HCT116 (cell line): ENCODE data around the gene RYR2. TPM values are rescaled to one million over a fixed set of nuclear protein-coding genes. Genes with fewer than 3 reads are reported as not detected.

Experiments
- ATAC-seq: fragments of 200-7000 bp; cut with Tn5 transposase; 2 replicates; pipeline ENCODE4 v1.9.1; 2020; ENCODE audit warnings: mild to moderate bottlenecking, moderate library complexity
- BruUV-seq: library from RNA; stranded (reverse); fragments of 400-500 nt; replicated peaks from 2 replicates; lab custom pipeline; 2021; lab: Mats Ljungman, UMichigan
- CTCF ChIA-PET: fragments of 300-600 bp; sonication (Branson Sonifier 250); formaldehyde crosslinking; loops from one replicate; lab custom pipeline; 2021; ENCODE audit warnings: antibody characterized with exemption; lab: Charles Lee
- POLR2A ChIA-PET: fragments of 300-600, 350-600 bp; sonication (Branson Sonifier 250); formaldehyde crosslinking; loops from one replicate; lab custom pipeline; 2021; ENCODE audit warnings: antibody characterized with exemption; lab: Charles Lee
- RAD21 ChIA-PET, 2 experiments: fragments of 300-600 bp; sonication (Branson Sonifier 250); formaldehyde crosslinking; loops; one replicate each; lab custom pipeline; 2023; ENCODE audit warnings: low total read pairs in 2 of 2; ENCODE audit not compliant: uncharacterized antibody in 2 of 2, unreplicated experiment in 2 of 2, low non-redundant PET in 1 of 2; lab: Charles Lee
- DNase-seq: peaks from one replicate; pipeline ENCODE4 v3.0.0-alpha.2; 2010; ENCODE audit warnings: low read depth, low spot score
- H2AFZ ChIP-seq: fragments of 200-600 bp; shearing (Covaris generic), sonication (generic); 2 replicates; pipeline ENCODE4 v1.6.1; 2017; ENCODE audit warnings: low read depth, mixed run types, mixed read lengths, antibody characterized with exemption, low read length; ENCODE audit not compliant: poor library complexity, severe bottlenecking
- H3K27ac ChIP-seq: 2 replicates; pipeline ENCODE4 v1.5.1; 2012; ENCODE audit warnings: low read depth, low read length
- H3K27me3 ChIP-seq: fragments of 200-600 bp; sonication (generic); 2 replicates; pipeline ENCODE4 v1.6.1; 2016; ENCODE audit warnings: mixed run types, low read length, mixed read lengths; ENCODE audit not compliant: insufficient read depth
- H3K36me3 ChIP-seq, 2 experiments: fragments of 200-500 bp in 1 of 2; fragments of 200-600 bp in 1 of 2; sonication (Bioruptor generic) in 1 of 2; sonication (generic) in 1 of 2; 2 replicates each; pipeline versions ENCODE4 v1.5.1 to v1.6.1; 2014 to 2016; ENCODE audit warnings: low read length in 2 of 2, inconsistent platforms in 1 of 2, mixed read lengths in 1 of 2, mixed run types in 1 of 2; ENCODE audit not compliant: insufficient read depth in 2 of 2, control insufficient read depth in 1 of 2
- H3K4me1 ChIP-seq, 2 experiments: fragments of 200-600 bp in 1 of 2; sonication (generic) in 1 of 2; 2 replicates each; pipeline versions ENCODE4 v1.5.1 to v1.6.1; 2012 to 2017; ENCODE audit warnings: low read length in 2 of 2, inconsistent platforms in 1 of 2, mild to moderate bottlenecking in 1 of 2, mixed read lengths in 1 of 2, mixed run types in 1 of 2, moderate library complexity in 1 of 2; ENCODE audit not compliant: insufficient read depth in 2 of 2, control insufficient read depth in 1 of 2
- H3K4me2 ChIP-seq: fragments of 200-600 bp; sonication (generic); 2 replicates; pipeline ENCODE4 v1.6.1; 2017; ENCODE audit warnings: mixed run types, low read length, mixed read lengths
- H3K4me3 ChIP-seq, 2 experiments: fragments of 200-600 bp in 1 of 2; sonication (generic) in 1 of 2; replicated peaks in 1 of 2; 2 replicates each; pipeline ENCODE4 v1.5.1; 2011 to 2016; ENCODE audit warnings: low read length in 2 of 2, control low read depth in 1 of 2, low read depth in 1 of 2, mild to moderate bottlenecking in 1 of 2, mixed read lengths in 1 of 2, mixed run types in 1 of 2
- H3K79me2 ChIP-seq: fragments of 200-600 bp; sonication (generic); 2 replicates; pipeline ENCODE4 v1.6.1; 2017; ENCODE audit warnings: mild to moderate bottlenecking, mixed run types, low read length, moderate library complexity, mixed read lengths; ENCODE audit not compliant: insufficient read depth
- H3K9ac ChIP-seq: fragments of 200-600 bp; sonication (generic); 2 replicates; pipeline ENCODE4 v1.6.1; 2016; ENCODE audit warnings: low read length, mixed read lengths
- H3K9me2 ChIP-seq: fragments of 200-600 bp; sonication (generic), shearing (Covaris generic); 2 replicates; pipeline ENCODE4 v1.6.1; 2017; ENCODE audit warnings: mixed run types, mild to moderate bottlenecking, moderate library complexity; ENCODE audit not compliant: insufficient read depth
- H3K9me3 ChIP-seq, 2 experiments: fragments of 200-500 bp in 1 of 2; fragments of 200-600 bp in 1 of 2; sonication (Bioruptor generic) in 1 of 2; sonication (generic) in 1 of 2; 2 replicates each; pipeline ENCODE4 v1.6.1; 2014 to 2017; ENCODE audit warnings: low read length in 2 of 2, mixed read lengths in 2 of 2, inconsistent platforms in 1 of 2, low read depth in 1 of 2, mild to moderate bottlenecking in 1 of 2, mixed run types in 1 of 2, moderate library complexity in 1 of 2; ENCODE audit not compliant: control insufficient read depth in 1 of 2, insufficient read depth in 1 of 2
- H4K20me1 ChIP-seq: fragments of 200-600 bp; sonication (generic), shearing (Covaris generic); 2 replicates; pipeline ENCODE4 v1.6.1; 2017; ENCODE audit warnings: mixed run types, mild to moderate bottlenecking, moderate library complexity; ENCODE audit not compliant: insufficient read depth
- CEBPB ChIP-seq: IDR thresholded peaks from 2 replicates; pipeline ENCODE4 v1.6.1; 2012; ENCODE audit warnings: low read depth
- ELF1 ChIP-seq: IDR thresholded peaks from 2 replicates; pipeline ENCODE4 v1.6.1; 2012; ENCODE audit warnings: low read depth, borderline replicate concordance
- EZH2 ChIP-seq: fragments of 200-600 bp; sonication (generic); IDR thresholded peaks from 2 replicates; pipeline ENCODE4 v1.6.1; 2017; ENCODE audit warnings: antibody characterized with exemption, mixed run types
- EZH2phosphoT487 ChIP-seq: fragments of 200-600 bp; IDR thresholded peaks from 2 replicates; pipeline ENCODE4 v1.6.1; 2018; ENCODE audit warnings: antibody characterized with exemption, borderline replicate concordance
- JUND ChIP-seq: IDR thresholded peaks from 2 replicates; pipeline ENCODE4 v1.6.1; 2012
- POLR2A ChIP-seq: IDR thresholded peaks from 2 replicates; pipeline ENCODE4 v1.7.0; 2011; ENCODE audit warnings: borderline replicate concordance; ENCODE audit not compliant: insufficient read depth, insufficient read length; ENCODE audit errors: extremely low read depth
- POLR2AphosphoS5 ChIP-seq: IDR thresholded peaks from 2 replicates; pipeline ENCODE4 v1.6.1; 2011; ENCODE audit warnings: mild to moderate bottlenecking, low read depth, low read length, moderate library complexity
- RAD21 ChIP-seq: IDR thresholded peaks from 2 replicates; pipeline ENCODE4 v1.6.1; 2012; ENCODE audit warnings: low read depth, mild to moderate bottlenecking
- SRF ChIP-seq: IDR thresholded peaks from 2 replicates; pipeline ENCODE4 v1.6.1; 2012; ENCODE audit warnings: low read depth
- ZFX ChIP-seq: fragments of 450-650 bp; IDR thresholded peaks from 2 replicates; pipeline ENCODE4 v1.6.1; 2017
- intact Hi-C: fragments of 100-400 bp; cut with micrococcal nuclease; formaldehyde crosslinking; loops from 2 replicates; pipeline ENCODE4 v1.10.0; 2022
- total RNA-seq: library from RNA; stranded (reverse); gene quantifications from one replicate; pipeline ENCODE4 v1.2.1, GENCODE V29; 2021; ENCODE audit not compliant: unreplicated experiment
- TF ChIP-seq, protein P1 (sequence below): IDR thresholded peaks from 2 replicates; pipeline ENCODE4 v1.6.1; 2012; ENCODE audit warnings: low read depth
- TF ChIP-seq, protein P2 (sequence below): IDR thresholded peaks from 2 replicates; pipeline ENCODE4 v1.6.1; 2012
- TF ChIP-seq, protein P3 (sequence below): IDR thresholded peaks from 2 replicates; pipeline ENCODE4 v1.6.1; 2012

RYR2 gene
- total RNA-seq, 1 experiment from 2014 or later = 0.02 TPM

DNA sequence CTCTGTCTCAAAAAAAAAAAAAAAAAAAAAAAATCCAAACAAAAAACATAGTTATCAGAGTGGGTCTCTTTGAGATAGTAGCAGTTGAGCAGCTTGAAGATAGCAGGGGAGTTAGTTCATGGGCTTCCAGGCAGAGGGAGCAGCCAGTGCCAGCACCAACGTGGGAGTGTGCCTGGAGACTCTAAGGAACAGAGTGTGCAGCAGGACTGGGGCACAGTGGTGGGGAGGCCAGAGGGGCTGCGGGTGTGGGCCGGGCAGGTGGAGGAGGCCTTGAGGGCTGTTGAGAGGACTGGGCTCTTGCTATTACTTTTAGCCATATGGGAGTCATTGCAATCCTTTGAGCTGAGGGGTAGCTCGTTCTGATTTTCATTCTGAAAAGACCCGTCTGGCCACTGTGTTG lies 63.8 kb downstream of the RYR2 start:
- H2AFZ ChIP-seq = no peak overlapping the region
- no peak for TF ChIP-seq RAD21
- no peak for TF ChIP-seq EZH2phosphoT487
- TF ChIP-seq, protein P1, sequence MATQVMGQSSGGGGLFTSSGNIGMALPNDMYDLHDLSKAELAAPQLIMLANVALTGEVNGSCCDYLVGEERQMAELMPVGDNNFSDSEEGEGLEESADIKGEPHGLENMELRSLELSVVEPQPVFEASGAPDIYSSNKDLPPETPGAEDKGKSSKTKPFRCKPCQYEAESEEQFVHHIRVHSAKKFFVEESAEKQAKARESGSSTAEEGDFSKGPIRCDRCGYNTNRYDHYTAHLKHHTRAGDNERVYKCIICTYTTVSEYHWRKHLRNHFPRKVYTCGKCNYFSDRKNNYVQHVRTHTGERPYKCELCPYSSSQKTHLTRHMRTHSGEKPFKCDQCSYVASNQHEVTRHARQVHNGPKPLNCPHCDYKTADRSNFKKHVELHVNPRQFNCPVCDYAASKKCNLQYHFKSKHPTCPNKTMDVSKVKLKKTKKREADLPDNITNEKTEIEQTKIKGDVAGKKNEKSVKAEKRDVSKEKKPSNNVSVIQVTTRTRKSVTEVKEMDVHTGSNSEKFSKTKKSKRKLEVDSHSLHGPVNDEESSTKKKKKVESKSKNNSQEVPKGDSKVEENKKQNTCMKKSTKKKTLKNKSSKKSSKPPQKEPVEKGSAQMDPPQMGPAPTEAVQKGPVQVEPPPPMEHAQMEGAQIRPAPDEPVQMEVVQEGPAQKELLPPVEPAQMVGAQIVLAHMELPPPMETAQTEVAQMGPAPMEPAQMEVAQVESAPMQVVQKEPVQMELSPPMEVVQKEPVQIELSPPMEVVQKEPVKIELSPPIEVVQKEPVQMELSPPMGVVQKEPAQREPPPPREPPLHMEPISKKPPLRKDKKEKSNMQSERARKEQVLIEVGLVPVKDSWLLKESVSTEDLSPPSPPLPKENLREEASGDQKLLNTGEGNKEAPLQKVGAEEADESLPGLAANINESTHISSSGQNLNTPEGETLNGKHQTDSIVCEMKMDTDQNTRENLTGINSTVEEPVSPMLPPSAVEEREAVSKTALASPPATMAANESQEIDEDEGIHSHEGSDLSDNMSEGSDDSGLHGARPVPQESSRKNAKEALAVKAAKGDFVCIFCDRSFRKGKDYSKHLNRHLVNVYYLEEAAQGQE = no peak
- TF ChIP-seq ZFX = no peak
- TF ChIP-seq, protein P2, sequence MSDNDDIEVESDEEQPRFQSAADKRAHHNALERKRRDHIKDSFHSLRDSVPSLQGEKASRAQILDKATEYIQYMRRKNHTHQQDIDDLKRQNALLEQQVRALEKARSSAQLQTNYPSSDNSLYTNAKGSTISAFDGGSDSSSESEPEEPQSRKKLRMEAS = no peak
- no peak for TF ChIP-seq EZH2
- no peak for TF ChIP-seq ELF1
- no peak for TF ChIP-seq POLR2AphosphoS5
- no peak for TF ChIP-seq CEBPB
- no peak for TF ChIP-seq SRF
- no peak for TF ChIP-seq JUND
- no peak for TF ChIP-seq POLR2A
- TF ChIP-seq, protein P3, sequence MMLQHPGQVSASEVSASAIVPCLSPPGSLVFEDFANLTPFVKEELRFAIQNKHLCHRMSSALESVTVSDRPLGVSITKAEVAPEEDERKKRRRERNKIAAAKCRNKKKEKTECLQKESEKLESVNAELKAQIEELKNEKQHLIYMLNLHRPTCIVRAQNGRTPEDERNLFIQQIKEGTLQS = no peak
- TF ChIP-seq, all 23 proteins: peak for 0
- Histone ChIP-seq H3K9ac (no peak overlapping the region), H4K20me1 (no peaks in the 10 kb centered on the region), H3K4me3 (no peak overlapping the region), H3K9me2 (no peaks in the 10 kb centered on the region), H3K79me2 (no peaks in the 10 kb centered on the region), H3K27ac (no peak overlapping the region), H3K4me1 (no peaks in the 10 kb centered on the region), H3K9me3 (no peaks in the 10 kb centered on the region), H3K36me3 (no peaks in the 10 kb centered on the region), H3K4me2 (no peak overlapping the region), H3K27me3 (0 out of 2 replicates have a peak, but pooled peaks cover 5% of the 10 kb centered on the region)
- no peak for DNase-seq
- intact Hi-C loops = no loop called here
- no TSS peak for BruUV-seq
- no peak for ATAC-seq
- ChIA-PET RAD21 (no interaction called here), CTCF (no interaction called here), POLR2A (no interaction called here)
